Mucosa of descending colon (tissue), 3 donors: Measurements from ENCODE around the gene LGALS14. TPM values are rescaled to one million over a fixed set of nuclear protein-coding genes. Genes with fewer than 3 reads are reported as not detected.
"Not testable (repeated sequence)": the region's sequence is repeated elsewhere in the genome, so short reads cannot be mapped to it uniquely, and the experiment has no call there.

Experiments used
- ATAC-seq: fragments of 200-7000 bp; cut with Tn5 transposase; one replicate; pipeline ENCODE4 v1.9.1; 2020; ENCODE audit warnings: mild to moderate bottlenecking, moderate library complexity
- DNase-seq, 3 donors: peaks; one replicate each; pipeline ENCODE4 v3.0.0-alpha.2; 2020
- H3K36me3 ChIP-seq: fragments of 200-600 bp; one replicate; pipeline ENCODE4 v1.8.0; 2021; ENCODE audit warnings: low read depth, mild to moderate bottlenecking
- H3K4me1 ChIP-seq: fragments of 200-600 bp; one replicate; pipeline ENCODE4 v1.8.0; 2021; ENCODE audit warnings: low read depth, mild to moderate bottlenecking
- H3K4me3 ChIP-seq: fragments of 200-600 bp; one replicate; pipeline ENCODE4 v1.8.0; 2021; ENCODE audit warnings: mild to moderate bottlenecking
- H3K9me3 ChIP-seq: fragments of 200-600 bp; one replicate; pipeline ENCODE4 v1.8.0; 2021; ENCODE audit warnings: mild to moderate bottlenecking
- CTCF ChIP-seq: fragments of 200-600 bp; IDR thresholded peaks from one replicate; pipeline ENCODE4 v1.8.0; 2022; ENCODE audit warnings: antibody characterized with exemption, mild to moderate bottlenecking
- intact Hi-C, 2 donors: fragments of 100-400 bp; cut with DNase I in 1 of 2; cut with micrococcal nuclease in 1 of 2; formaldehyde crosslinking; loops; one replicate each; pipeline versions ENCODE4 v1.11.0 to v1.11.1; 2022; cut with DNase I, micrococcal nuclease
- total RNA-seq, 3 donors: library from RNA; stranded (reverse); fragmentation: NEBNext Ultra II Directional in 2 of 3; extraction: Animal tissue kit (Norgen Biotek cat#: 25700) in 2 of 3; gene quantifications; one replicate each; pipeline versions ENCODE4 v1.2.1 to v1.2.4, GENCODE V29; 2021 to 2023
- donor health status: DM: no; HTN: no; CAD: no; lungs with moderate emphysema.
- donor health status: DM: no; HTN: no; CAD: no.
- donor health status: DM: no; HTN: yes; CAD: no.

The LGALS14 gene
- total RNA-seq, 3 donors from 2014 or later, result not detected

- H3K4me3 ChIP-seq, result no peak overlapping the region
- DNase-seq (no peak), ATAC-seq (no peak)
- H3K9me3 ChIP-seq, result no peaks in the 10 kb centered on the region
- intact Hi-C loops, result no loop called here
- H3K36me3 ChIP-seq, result no peaks in the 10 kb centered on the region
- TF ChIP-seq CTCF, result no peak
- H3K4me1 ChIP-seq, result no peaks in the 10 kb centered on the region
These were observed 6.1 kb downstream of the LGALS14 start for GRCh38 chr19:39710333-39710890.

GRCh38 chr19:39720144-39720543, 15.9 kb downstream of the LGALS14 start:
- H3K9me3 ChIP-seq, H3K36me3 ChIP-seq, H3K4me1 ChIP-seq, DNase-seq, H3K4me3 ChIP-seq, intact Hi-C loops, ATAC-seq: not testable (repeated sequence)

GRCh38 chr19:39725995-39726394, 21.7 kb downstream of the LGALS14 start:
- H3K4me1 ChIP-seq, result no peaks in the 10 kb centered on the region
- no peak for TF ChIP-seq CTCF
- DNase-seq (no peak), ATAC-seq (no peak)
- no peak overlapping the region for H3K4me3 ChIP-seq
- H3K9me3 ChIP-seq, result no peaks in the 10 kb centered on the region
- H3K36me3 ChIP-seq, result no peaks in the 10 kb centered on the region
- intact Hi-C loops, result no loop called here

- H3K9me3 ChIP-seq, result no peaks in the 10 kb centered on the region
- no peak overlapping the region for H3K4me3 ChIP-seq
- DNase-seq (no peak), ATAC-seq (no peak)
- TF ChIP-seq CTCF, result no peak
- intact Hi-C loops, result no loop called here
- no peaks in the 10 kb centered on the region for H3K4me1 ChIP-seq
- H3K36me3 ChIP-seq, result no peaks in the 10 kb centered on the region
These were observed 23.0 kb downstream of the LGALS14 start for GRCh38 chr19:39727070-39727800.

- Histone ChIP-seq H3K4me1 (no peaks in the 10 kb centered on the region), H3K36me3 (no peaks in the 10 kb centered on the region), H3K4me3 (no peak overlapping the region), H3K9me3 (no peaks in the 10 kb centered on the region)
- TF ChIP-seq CTCF, result no peak
- ATAC-seq (no peak), DNase-seq (no peak)
- intact Hi-C loops, result no loop called here
These were observed 23.8 kb downstream of the LGALS14 start for GRCh38 chr19:39728040-39728439.

- DNase-seq (no peak), ATAC-seq (no peak)
- no peaks in the 10 kb centered on the region for H3K36me3 ChIP-seq
- intact Hi-C loops, result no loop called here
- no peak for TF ChIP-seq CTCF
- no peaks in the 10 kb centered on the region for H3K4me1 ChIP-seq
- no peaks in the 10 kb centered on the region for H3K9me3 ChIP-seq
- no peak overlapping the region for H3K4me3 ChIP-seq
These were observed 25.3 kb downstream of the LGALS14 start for GRCh38 chr19:39729594-39729993.
